Activated T-helper 9 cell treated with anti-CD3 and anti-CD28 coated beads, Interleukin-2, amount 50 U/mL, for 16 hours (primary cell): Measurements from ENCODE around the gene OR51T1.
"Not testable (repeated sequence)": the region's sequence is repeated elsewhere in the genome, so short reads cannot be mapped to it uniquely, and the experiment has no call there.

Source experiments
- DNase-seq: peaks from one replicate; pipeline ENCODE4 v3.0.0-alpha.2; 2020; ENCODE audit warnings: low read depth

Gene OR51T1

DNA sequence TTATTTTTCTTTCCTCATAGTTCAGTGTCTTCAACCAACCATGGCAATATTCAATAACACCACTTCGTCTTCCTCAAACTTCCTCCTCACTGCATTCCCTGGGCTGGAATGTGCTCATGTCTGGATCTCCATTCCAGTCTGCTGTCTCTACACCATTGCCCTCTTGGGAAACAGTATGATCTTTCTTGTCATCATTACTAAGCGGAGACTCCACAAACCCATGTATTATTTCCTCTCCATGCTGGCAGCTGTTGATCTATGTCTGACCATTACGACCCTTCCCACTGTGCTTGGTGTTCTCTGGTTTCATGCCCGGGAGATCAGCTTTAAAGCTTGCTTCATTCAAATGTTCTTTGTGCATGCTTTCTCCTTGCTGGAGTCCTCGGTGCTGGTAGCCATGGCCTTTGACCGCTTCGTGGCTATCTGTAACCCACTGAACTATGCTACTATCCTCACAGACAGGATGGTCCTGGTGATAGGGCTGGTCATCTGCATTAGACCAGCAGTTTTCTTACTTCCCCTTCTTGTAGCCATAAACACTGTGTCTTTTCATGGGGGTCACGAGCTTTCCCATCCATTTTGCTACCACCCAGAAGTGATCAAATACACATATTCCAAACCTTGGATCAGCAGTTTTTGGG, at the start of gene OR51T1:
OR51T1 (plus strand) TSS at position 41 of the 641 bp plus-strand sequence; CDS start at position 41, 0 bp downstream.
- DNase-seq = no peak

DNA sequence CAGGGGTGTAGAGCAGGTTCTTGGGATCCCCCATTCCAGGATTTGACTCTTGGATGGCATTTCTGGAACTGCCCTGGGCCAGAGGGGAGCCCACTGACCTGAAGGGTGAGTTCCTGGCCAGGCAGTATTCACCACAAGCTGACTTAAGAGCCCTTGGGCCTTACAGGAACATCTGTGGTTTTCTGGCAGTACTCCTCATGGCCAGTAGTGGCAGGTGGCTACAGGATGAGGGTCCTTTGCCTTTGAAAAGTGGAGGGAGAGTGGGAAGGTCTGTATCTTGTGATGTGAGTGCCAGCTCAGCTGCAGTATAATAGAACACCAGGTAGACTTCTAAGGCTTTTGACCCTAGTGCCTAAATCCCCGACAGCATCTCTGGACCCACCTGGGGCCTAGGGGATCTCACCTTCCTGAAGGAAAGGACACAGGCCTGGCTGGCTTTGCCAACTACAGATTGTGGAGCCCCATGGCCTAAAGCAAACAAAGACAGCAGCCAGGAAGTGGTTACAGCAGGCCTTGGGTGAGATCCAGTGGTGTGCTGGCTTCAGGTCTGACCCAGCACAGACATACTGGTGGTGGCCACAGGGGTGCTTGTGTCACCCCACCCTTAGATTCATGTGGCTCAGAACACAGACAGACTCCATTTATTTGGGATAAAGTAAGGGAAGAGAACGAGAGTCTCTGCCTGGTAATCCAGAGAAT, 41.7 kb upstream of the OR51T1 start:
- DNase-seq = no peak

- no peak for DNase-seq
These were observed 32.7 kb upstream of the OR51T1 start, which contains the start of gene OR51S1 for GRCh38 chr11:4848908-4849532. Gene OR51S1 (minus strand): TSS chr11:4849208. CDS start chr11:4849208, 0 bp downstream.

GRCh38 chr11:4851033-4851432, 30.7 kb upstream of the OR51T1 start:
- DNase-seq = no peak

DNA sequence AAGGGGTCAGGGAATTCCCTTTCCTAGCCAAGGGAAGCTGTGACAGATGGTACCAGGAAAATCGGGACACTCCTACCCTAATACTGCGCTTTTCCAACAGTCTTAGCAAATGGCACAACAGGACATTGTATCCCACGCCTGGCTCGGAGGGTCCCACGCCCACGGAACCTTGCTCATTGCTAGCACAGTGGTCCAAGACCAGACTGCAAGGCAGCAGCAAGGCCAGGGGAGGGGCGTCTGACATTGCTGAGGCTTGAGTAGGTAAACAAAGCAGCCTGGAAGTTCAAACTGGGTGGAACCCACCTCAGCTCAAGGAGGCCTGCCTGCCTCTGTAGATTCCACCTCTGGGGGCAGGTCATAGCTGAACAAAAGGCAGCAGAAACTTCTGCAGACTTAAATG, 27.4 kb upstream of the OR51T1 start:
- DNase-seq = not testable (repeated sequence)

DNA sequence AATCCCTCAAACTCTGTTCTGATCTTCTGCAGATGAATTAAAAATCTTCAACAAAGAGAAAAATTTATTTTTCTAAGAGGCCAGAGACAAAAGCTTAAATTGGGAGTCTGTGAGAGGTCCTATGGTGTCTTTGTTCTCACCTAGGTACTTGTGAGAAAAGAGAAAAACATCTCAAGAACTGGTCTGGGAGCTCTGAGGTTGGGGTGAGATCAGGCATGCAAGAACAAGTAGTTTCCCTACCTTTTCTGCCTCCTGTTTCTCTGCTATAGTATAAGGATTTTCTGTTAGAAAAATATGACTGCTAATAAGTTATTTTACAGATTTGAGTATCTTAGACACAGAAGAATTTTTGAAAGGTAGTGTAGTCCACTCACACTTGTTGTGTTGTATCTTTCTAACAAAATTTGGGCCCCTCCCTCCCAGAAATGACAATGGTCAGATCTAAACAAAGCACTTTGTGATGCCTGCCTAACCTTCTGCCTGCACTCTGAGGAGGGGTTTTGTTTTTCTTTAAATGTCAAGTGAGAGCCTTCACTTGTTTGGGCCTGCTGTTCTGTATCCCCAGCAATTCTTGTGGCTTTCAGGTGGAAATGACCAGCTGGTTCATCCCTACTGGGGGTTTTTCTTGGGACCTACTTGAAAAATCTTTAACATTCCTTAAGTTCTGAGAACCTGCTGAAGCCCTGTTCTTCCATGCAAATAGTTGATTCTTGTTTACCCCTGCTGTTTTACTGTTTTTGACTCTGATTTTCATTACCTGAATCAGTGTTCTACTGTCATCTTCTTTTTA, 19.1 kb upstream of the OR51T1 start:
- no peak for DNase-seq

- no peak for DNase-seq
These were observed 17.8 kb upstream of the OR51T1 start for GRCh38 chr11:4863876-4864275.

GRCh38 chr11:4865855-4866254, 15.8 kb upstream of the OR51T1 start:
- DNase-seq = no peak

- no peak for DNase-seq
These were observed 512 bp upstream of the OR51T1 start for GRCh38 chr11:4881188-4881587.

- DNase-seq = no peak
These were observed 843 bp downstream of the OR51T1 start for GRCh38 chr11:4882543-4882942.

- DNase-seq = no peak
These were observed 2.7 kb downstream of the OR51T1 start for GRCh38 chr11:4884361-4884760.

DNA sequence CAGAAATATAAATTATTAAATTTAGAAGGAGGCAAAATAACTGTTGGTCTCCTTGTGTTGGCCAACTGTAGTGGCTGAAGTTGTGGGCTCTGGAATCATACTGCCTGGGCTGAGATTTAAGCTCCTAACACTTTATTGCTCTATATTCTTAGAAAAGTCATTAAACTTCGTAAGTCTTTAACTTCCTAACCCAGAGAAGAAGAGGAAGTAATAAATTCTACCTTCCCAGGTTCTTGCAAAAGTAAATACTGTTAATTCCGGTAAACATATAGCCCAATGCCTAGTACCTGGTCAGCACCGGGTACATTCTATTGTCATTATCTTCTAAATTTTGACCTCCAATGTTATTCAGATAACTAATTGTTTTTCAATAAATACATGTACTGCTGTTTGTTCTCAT, 4.5 kb downstream of the OR51T1 start:
- no peak for DNase-seq

DNA sequence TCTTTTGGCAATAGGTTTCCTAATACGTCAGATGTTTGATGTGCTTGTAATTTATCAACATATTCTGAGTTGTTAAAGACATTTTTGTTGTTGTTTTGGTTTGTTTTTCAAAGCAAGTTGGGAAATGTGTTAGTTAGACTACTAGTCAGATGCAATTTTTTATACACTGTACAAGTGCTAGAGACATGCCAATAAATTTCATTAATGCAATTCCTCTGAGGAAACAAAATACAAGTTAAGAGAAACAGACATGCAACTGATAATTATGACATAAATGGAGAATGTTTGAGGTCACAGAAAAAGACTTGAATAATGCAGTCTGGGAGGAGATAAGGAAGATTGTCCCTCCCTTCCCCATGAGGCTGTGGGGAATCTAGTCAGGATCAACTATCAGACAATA, 5.9 kb downstream of the OR51T1 start:
- no peak for DNase-seq

- no peak for DNase-seq
These were observed 8.6 kb downstream of the OR51T1 start for GRCh38 chr11:4890279-4890678.

DNA sequence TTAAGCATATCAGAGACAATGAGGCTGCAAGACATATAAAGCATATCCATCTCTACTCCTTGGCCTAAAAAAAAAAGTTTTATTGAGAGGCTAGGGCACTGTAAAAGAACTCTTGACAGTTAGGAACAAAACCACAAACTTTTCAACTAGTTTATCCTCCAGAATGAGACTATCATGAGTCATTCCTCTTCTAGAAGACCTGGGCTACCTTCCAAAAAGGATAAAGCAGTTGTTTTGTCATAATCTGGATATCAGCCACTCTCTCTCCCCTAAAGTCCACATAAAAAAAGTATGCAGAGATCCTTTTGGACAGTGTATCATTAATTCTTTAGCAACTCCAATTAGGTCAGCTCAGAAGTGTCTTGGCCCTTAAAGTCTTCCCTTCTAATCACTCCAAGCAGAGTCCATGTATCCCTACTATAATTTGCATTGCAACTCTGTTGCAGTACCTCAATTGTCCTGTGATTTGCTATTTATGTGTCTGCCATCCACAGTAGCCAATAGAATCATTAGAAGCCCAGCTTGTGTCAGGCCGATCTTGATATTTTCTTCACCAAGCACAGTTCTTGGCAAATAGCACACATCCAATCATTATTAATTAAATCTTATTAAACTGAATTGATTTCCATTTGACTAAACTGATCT, 10.4 kb downstream of the OR51T1 start:
- DNase-seq = no peak

- no peak for DNase-seq
These were observed 21.8 kb downstream of the OR51T1 start, which contains the start of gene OR51A7 for GRCh38 chr11:4903484-4903883. Gene OR51A7 (plus strand): TSS chr11:4903783. CDS start chr11:4907370, 3,587 bp downstream.

DNA sequence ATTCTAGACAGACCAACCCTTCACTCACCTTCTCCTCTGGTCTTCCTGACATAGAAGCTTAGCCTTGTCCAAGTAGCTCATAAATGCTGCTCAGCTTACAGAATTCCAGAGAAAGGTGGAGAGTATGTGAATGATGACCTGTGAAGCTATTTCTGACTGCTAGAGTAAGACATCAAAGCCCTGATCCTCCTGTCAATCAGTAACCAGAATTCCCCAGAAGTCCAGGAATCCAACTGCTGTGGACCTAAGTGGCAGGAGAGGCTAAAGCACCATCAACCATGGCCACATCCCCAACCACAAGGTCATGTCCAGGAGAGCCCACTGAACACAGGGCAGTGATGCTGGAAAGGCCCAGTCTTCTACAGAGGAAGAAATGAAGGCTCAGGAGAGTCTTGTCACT, 34.9 kb downstream of the OR51T1 start:
- DNase-seq = no peak

DNA sequence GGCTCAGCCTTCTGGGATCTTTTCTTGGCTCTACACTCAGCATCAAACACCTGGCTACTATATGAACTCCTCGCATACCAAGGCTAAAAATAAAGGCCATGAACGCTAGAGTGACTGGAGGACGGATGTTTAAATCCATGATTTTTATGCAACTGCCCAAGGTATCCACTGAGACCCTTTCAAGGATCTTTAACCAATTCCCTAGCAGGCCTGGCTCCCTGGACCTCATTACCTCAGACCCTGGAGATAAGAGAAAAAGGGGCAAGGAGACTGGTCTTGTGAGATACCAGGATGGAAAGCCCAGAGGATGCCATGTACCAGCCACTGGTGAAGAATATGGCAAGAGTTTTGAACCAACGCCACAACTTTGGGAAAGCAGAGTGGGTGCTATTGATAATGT, 37.5 kb downstream of the OR51T1 start, which contains the start of gene OR51G2:
OR51G2 (minus strand) TSS at position 101 of the 400 bp plus-strand sequence. CDS start 3,687 bp downstream, outside the sequence.
- DNase-seq = no peak

DNA sequence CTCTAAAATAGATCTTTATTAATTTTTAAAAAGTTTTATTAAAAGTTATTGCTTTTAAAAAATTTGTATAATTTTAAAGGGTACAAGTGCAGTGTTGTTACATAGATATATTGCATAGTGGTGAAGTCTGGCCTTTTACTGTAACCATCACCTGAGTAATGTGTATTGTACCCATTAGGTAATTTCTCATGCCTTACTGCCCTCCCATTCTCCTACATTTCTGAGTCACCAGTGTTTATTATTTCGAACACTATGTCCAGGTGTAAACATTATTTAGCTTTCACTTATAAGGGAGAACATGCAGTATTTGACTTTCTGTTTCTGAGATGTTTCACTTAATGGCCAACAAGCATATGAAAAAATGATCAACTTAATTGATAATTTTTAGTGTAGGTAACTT, 40.1 kb downstream of the OR51T1 start:
- DNase-seq = no peak

DNA sequence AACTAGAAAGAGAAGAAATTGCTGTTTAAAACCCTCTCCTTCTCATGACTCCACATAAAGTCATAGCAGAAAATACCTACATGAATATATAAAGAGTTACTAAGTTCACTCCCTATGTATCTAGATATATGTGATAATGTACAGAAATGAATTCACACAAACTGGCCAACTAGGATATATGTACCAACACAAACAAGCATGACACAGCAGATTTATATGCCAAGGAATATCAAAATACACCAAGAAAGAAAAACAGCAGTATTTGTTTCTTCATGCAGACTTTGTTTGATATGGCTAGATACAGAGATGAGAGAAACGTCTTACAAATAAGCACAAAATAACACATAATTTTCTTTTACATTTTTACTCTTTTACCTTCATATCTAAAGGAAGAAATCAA, 40.6 kb downstream of the OR51T1 start:
- DNase-seq = no peak

DNA sequence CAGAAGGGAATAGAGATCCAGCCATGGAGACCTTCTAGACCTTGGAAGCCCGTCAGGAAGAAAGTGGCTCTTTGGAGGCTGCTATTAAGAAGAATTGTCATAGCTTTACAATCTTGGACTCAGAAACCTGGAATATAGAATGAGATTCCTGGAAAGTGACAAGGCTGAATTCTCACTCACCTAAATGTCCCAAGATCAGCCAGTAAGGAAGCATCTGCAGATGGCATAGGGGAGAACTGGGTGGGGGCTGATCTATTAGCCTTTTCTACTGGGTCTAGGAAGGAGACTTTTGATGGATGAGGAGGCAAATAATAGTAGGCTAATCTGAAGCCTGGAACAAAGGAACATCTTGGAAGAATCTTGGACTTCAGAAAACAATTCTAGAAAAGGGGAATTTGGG, 42.5 kb downstream of the OR51T1 start, which contains the start of gene OR51G1:
OR51G1 (minus strand) TSS at position 101 of the 400 bp plus-strand sequence; CDS start at position 101, 0 bp downstream.
- no peak for DNase-seq

GRCh38 chr11:4926608-4927007, 44.9 kb downstream of the OR51T1 start:
- DNase-seq = no peak
